K562 (cell line): Measurements from ENCODE around the gene FERMT3. TPM values are rescaled to one million over a fixed set of nuclear protein-coding genes. Genes with fewer than 3 reads are reported as not detected.

Source experiments
- CTBP1 ChIP-seq: fragments of 450-650 bp; IDR thresholded peaks from 2 replicates; pipeline ENCODE4 v1.6.1; 2016; ENCODE audit warnings: borderline replicate concordance
- DNMT1 ChIP-seq: fragments of 450-650 bp; IDR thresholded peaks from 2 replicates; pipeline ENCODE4 v1.6.1; 2016; ENCODE audit warnings: antibody characterized with exemption, mild to moderate bottlenecking
- HDAC1 ChIP-seq, 2 experiments: fragments of 450-650 bp; IDR thresholded peaks; 2 replicates each; pipeline ENCODE4 v1.6.1; 2016 to 2017; ENCODE audit warnings: inconsistent platforms in 1 of 2, mild to moderate bottlenecking in 1 of 2, moderate library complexity in 1 of 2
- HLTF ChIP-seq: fragments of 450-650 bp; IDR thresholded peaks from 2 replicates; pipeline ENCODE4 v1.6.1; 2016
- MTA3 ChIP-seq: fragments of 450-650 bp; formaldehyde crosslinking; IDR thresholded peaks from 2 replicates; pipeline ENCODE4 v1.6.1; 2017; ENCODE audit warnings: mild to moderate bottlenecking, borderline replicate concordance
- MYC ChIP-seq, 2 experiments: fragments of 250-450 bp in 1 of 2; sonication (Bioruptor Pico) in 1 of 2; IDR thresholded peaks; 2 replicates each; pipeline versions ENCODE4 v1.5.1 to v1.6.1; 2012 to 2021; ENCODE audit warnings: low read depth in 2 of 2, borderline replicate concordance in 1 of 2, improper control_type of control experiment in 1 of 2, low read length in 1 of 2, mild to moderate bottlenecking in 1 of 2, moderate library complexity in 1 of 2
- POLR2AphosphoS5 ChIP-seq: IDR thresholded peaks from 2 replicates; pipeline ENCODE4 v1.6.1; 2011; ENCODE audit warnings: mild to moderate bottlenecking, low read depth, low read length, moderate library complexity; ENCODE audit not compliant: control insufficient read depth, insufficient read depth
- SAFB2 ChIP-seq: fragments of 200-400 bp; formaldehyde crosslinking; IDR thresholded peaks from 2 replicates; pipeline ENCODE4 v1.6.1; 2018; ENCODE audit warnings: borderline replicate concordance, low read length, low read depth, moderate library complexity; ENCODE audit not compliant: severe bottlenecking
- SMAD3 ChIP-seq: fragments of 450-650 bp; formaldehyde crosslinking; conservative IDR thresholded peaks from 2 replicates; pipeline ENCODE4 v1.4.0; 2020; ENCODE audit warnings: mild to moderate bottlenecking
- SUPT5H ChIP-seq: fragments of 450-650 bp; IDR thresholded peaks from 2 replicates; pipeline ENCODE4 v1.6.1; 2016
- THAP7 ChIP-seq: fragments of 250-450 bp; sonication (Bioruptor Pico); IDR thresholded peaks from 2 replicates; pipeline ENCODE4 v1.5.0; 2021
- TOE1 ChIP-seq, 2 experiments: fragments of 450-650 bp in 1 of 2; sonication (generic) in 1 of 2; formaldehyde crosslinking in 1 of 2; IDR thresholded peaks; 2 replicates each; pipeline versions ENCODE4 v1.7.1 to v1.8.0; 2016 to 2022; ENCODE audit warnings: borderline replicate concordance in 2 of 2, mild to moderate bottlenecking in 2 of 2, antibody characterized with exemption in 1 of 2, inconsistent platforms in 1 of 2, low read depth in 1 of 2, missing genetic modification reagents in 1 of 2, moderate library complexity in 1 of 2
- WHSC1 ChIP-seq: IDR thresholded peaks from one replicate; pipeline ENCODE4 v1.6.1; 2012; ENCODE audit warnings: low read length, control low read depth, inconsistent platforms
- XRCC4 ChIP-seq: IDR thresholded peaks from one replicate; pipeline ENCODE4 v1.6.1; 2011; ENCODE audit not compliant: insufficient read depth, insufficient read length; ENCODE audit errors: extremely low read depth
- ZFX ChIP-seq: sonication (generic); formaldehyde crosslinking; IDR thresholded peaks from 2 replicates; pipeline ENCODE4 v1.8.0; 2022; ENCODE audit warnings: mild to moderate bottlenecking, missing genetic modification reagents, moderate library complexity
- ZNF408 ChIP-seq: fragments of 250-450 bp; sonication (Bioruptor Pico); IDR thresholded peaks from 2 replicates; pipeline ENCODE4 v1.4.0; 2020; ENCODE audit warnings: low read depth, mild to moderate bottlenecking, moderate library complexity
- ZNF740 ChIP-seq, 3 experiments: fragments of 200-800 bp in 1 of 3; sonication (Bioruptor generic) in 1 of 3; sonication (generic) in 1 of 3; formaldehyde crosslinking in 1 of 3; IDR thresholded peaks; 2 replicates each; pipeline versions ENCODE4 v1.6.1 to v1.8.0; 2016 to 2022; ENCODE audit warnings: mild to moderate bottlenecking in 2 of 3, missing compliant biosample characterization in 2 of 3, missing genetic modification characterization in 2 of 3, missing genetic modification reagents in 1 of 3
- ZNF764 ChIP-seq: fragments of 250-450 bp; sonication (Bioruptor Pico); IDR thresholded peaks from 2 replicates; pipeline ENCODE4 v1.4.0; 2020; ENCODE audit warnings: low read depth, mild to moderate bottlenecking, moderate library complexity
- polyA plus RNA-seq, 8 experiments: library from polyadenylated mRNA; depleted of rRNA in 4 of 8; stranded (reverse) in 5 of 8; unstranded in 3 of 8; fragments of >200 nt; fragmentation: Nextera tagmentation in 2 of 8; fragmentation: Illumina TruSeq in 1 of 8; extraction: Ambion mirVana in 2 of 8; extraction: Trizol in 1 of 8; gene quantifications; 2 replicates each; pipeline versions ENCODE4 v1.2.1 to v1.2.3, GENCODE V29; 2011 to 2014; ENCODE audit warnings: inconsistent platforms in 1 of 8, missing spikeins in 1 of 8
- total RNA-seq, 7 experiments: library from RNA; depleted of rRNA in 6 of 7; stranded (reverse); fragments of >200 nt in 6 of 7; fragmentation: Illumina TruSeq in 2 of 7; extraction: Trizol in 2 of 7; gene quantifications; 2 replicates each; pipeline versions ENCODE4 v1.2.1 to v1.2.3, GENCODE V29; 2011 to 2021; ENCODE audit warnings: low replicate concordance in 1 of 7
- TF ChIP-seq, protein P1 (sequence below): fragments of 450-650 bp; formaldehyde crosslinking; IDR thresholded peaks from 2 replicates; pipeline ENCODE4 v1.4.0; 2022; ENCODE audit warnings: missing genetic modification characterization

The FERMT3 gene
- total and polyA plus RNA-seq, 9 of the 15 experiments (the other 6 are each of a cell fraction or from before 2014, with no cell fraction given), result 3.2 to 275 (median 79.7) TPM

DNA sequence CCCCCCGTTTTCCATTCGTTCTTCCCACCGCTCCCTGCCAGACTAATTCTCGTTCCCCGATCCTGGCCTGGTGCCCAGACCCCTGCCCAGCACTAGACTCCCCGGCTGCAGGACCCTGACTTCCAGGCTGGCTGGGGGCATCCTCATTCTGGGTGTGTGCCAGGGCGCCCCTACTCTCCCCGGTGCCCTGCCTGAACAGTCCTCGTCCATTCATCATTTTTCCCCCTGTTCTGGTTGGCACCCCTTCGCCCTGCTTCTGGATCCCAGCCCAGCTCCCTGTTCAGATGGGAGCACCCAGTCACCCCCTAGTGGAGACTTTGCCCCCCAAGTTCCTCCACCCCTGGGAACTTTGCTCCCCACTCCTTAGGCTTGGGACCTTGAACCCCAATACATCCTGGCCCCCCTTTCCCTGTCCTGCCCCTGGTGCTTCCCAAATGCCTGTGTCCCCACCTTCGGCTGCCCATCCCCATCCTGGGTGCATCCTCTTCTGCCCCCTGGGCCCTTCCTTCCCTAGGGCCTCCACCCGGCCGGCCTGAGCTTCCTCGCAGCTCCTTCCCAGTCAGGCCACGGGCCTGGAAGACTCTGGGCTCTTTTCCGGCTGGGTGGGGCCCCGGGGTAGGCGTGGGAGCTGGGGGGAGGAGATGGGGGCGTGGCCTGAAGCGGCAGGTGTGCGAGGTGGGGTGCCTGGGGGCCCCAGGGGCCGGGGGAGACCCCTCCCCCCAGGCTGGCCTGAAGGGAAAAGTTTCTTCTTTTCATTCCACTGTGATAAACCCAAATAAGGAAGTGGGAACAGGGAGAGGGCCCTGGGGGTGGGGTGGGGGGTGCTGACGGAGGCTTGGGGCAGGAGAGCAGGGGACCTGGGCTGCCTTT is 45.7 kb downstream of the FERMT3 start (continued):
- TF ChIP-seq POLR2AphosphoS5 (0 out of 2 replicates have a peak, but pooled peaks have one; percentile 25), XRCC4 (no peak), ZNF740 (CRISPR knock-in tag; IDR thresholded peaks at IDR 0.05) (0 out of 2 replicates have a peak, but pooled peaks have one; percentile 7), ZNF740 (tag; IDR thresholded peaks at IDR 0.05) (no peak), TOE1 (IDR thresholded peaks at IDR 0.05; ENCODE audit: borderline replicate concordance) (0 out of 2 replicates have a peak, but pooled peaks have one; percentile 32), TOE1 (CRISPR knock-in tag; IDR thresholded peaks at IDR 0.05; ENCODE audit: borderline replicate concordance, low read depth) (no peak), ZNF408 (CRISPR knock-in tag) (no peak), THAP7 (CRISPR knock-in tag) (no peak), MTA3 (0 out of 2 replicates have a peak, but pooled peaks have one; percentile 45), SUPT5H (peak; percentile 76), SAFB2 (no peak), WHSC1 (no peak), HLTF (no peak), ZFX (CRISPR knock-in tag) (peak; percentile 28; the same call in 1 of the 2 replicates), HDAC1 (IDR thresholded peaks at IDR 0.05) (peak in 1 of 2 experiments; percentile 70; a peak in 2 of 4 replicates), SMAD3 (CRISPR knock-in tag) (no peak), CTBP1 (peak; percentile 51; the same call in 1 of the 2 replicates), DNMT1 (no peak), MYC (IDR thresholded peaks at IDR 0.05; ENCODE audit: low read depth, low read length) (peak; percentile 22; the same call in 1 of the 2 replicates), MYC (CRISPR knock-in tag; IDR thresholded peaks at IDR 0.05; ENCODE audit: borderline replicate concordance, low read depth) (no peak), ZNF764 (CRISPR knock-in tag) (no peak)
- TF ChIP-seq, protein P1, sequence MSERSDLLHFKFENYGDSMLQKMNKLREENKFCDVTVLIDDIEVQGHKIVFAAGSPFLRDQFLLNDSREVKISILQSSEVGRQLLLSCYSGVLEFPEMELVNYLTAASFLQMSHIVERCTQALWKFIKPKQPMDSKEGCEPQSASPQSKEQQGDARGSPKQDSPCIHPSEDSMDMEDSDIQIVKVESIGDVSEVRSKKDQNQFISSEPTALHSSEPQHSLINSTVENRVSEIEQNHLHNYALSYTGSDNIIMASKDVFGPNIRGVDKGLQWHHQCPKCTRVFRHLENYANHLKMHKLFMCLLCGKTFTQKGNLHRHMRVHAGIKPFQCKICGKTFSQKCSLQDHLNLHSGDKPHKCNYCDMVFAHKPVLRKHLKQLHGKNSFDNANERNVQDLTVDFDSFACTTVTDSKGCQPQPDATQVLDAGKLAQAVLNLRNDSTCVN, result no peak
